Transverse colon (tissue), 4 donors: ENCODE results near the gene SUCLG2.

Source experiments
- EP300 ChIP-seq: sonication (generic); formaldehyde crosslinking; IDR thresholded peaks from one replicate; pipeline ENCODE4 v1.6.1; 2017; ENCODE audit warnings: antibody characterized with exemption, low read depth
- POLR2A ChIP-seq: fragments of 450-650 bp; IDR thresholded peaks from one replicate; pipeline ENCODE4 v1.6.1; 2016; ENCODE audit warnings: antibody characterized with exemption, mild to moderate bottlenecking, moderate library complexity
- POLR2AphosphoS5 ChIP-seq, 3 donors: sonication (generic); formaldehyde crosslinking; IDR thresholded peaks; one replicate each; pipeline ENCODE4 v1.6.1; 2016; ENCODE audit warnings: antibody characterized with exemption in 3 of 3
- TF ChIP-seq, protein P1 (sequence below), 5 experiments: fragments of 200-600 bp in 3 of 5; fragments of 450-650 bp in 2 of 5; sonication (generic) in 3 of 5; IDR thresholded peaks; 1 replicate in 2 of 5; 2 replicates in 3 of 5; pipeline ENCODE4 v1.5.1; 2016 to 2017; ENCODE audit warnings: antibody characterized with exemption in 5 of 5, inconsistent platforms in 3 of 5, mild to moderate bottlenecking in 2 of 5, moderate library complexity in 1 of 5

DNA sequence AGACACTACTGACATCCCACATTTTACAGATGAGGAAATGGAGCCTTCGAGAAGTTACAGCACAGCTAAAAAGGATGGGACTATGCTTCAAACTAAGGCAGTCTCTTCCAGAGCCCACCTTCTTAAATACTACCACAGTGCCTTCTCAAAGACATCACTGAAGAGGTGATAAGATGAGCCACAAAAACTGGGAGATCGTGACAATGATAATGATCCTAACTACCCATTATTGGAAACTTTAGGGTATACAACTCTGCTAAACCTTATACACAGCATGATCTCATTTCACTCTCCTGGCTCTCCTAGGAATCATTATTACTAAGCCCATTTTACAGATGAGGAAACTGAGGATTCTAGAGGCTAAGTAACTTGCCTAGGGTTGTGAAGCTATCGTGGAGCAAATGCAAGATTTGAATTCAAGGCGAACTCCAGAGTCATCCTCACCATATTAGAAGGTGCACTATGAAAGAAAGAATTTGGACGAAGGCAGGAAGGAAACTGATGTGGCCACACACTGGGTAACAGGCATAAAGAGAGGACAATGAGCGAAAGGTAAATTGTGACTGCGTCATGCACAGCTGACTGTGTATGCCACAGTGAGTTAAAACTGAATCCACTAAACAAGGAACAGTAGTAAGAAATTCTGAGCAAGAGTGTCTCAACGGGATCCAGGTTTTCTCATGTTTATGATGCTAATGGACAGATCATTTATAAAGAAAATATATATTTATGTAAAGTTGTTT lies 55.4 kb downstream of the SUCLG2 start:
- TF ChIP-seq, protein P1, sequence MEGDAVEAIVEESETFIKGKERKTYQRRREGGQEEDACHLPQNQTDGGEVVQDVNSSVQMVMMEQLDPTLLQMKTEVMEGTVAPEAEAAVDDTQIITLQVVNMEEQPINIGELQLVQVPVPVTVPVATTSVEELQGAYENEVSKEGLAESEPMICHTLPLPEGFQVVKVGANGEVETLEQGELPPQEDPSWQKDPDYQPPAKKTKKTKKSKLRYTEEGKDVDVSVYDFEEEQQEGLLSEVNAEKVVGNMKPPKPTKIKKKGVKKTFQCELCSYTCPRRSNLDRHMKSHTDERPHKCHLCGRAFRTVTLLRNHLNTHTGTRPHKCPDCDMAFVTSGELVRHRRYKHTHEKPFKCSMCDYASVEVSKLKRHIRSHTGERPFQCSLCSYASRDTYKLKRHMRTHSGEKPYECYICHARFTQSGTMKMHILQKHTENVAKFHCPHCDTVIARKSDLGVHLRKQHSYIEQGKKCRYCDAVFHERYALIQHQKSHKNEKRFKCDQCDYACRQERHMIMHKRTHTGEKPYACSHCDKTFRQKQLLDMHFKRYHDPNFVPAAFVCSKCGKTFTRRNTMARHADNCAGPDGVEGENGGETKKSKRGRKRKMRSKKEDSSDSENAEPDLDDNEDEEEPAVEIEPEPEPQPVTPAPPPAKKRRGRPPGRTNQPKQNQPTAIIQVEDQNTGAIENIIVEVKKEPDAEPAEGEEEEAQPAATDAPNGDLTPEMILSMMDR (IDR thresholded peaks at IDR 0.05) = no peak
- TF ChIP-seq POLR2AphosphoS5 (IDR thresholded peaks at IDR 0.05) = no peak
- TF ChIP-seq EP300 = no peak
- TF ChIP-seq POLR2A = no peak
